AG04450 (cell line): ENCODE data around the gene PALS1. TPM values are rescaled to one million over a fixed set of nuclear protein-coding genes. Genes with fewer than 3 reads are reported as not detected.

ENCODE experiments used
- CTCF ChIA-PET: fragments of 300-600, 350-600 bp; formaldehyde crosslinking; extraction: SDS; loops from one replicate; lab custom pipeline; 2022; ENCODE audit warnings: antibody characterized with exemption, inconsistent platforms; lab: Charles Lee
- POLR2A ChIA-PET: fragments of 350-600 bp; formaldehyde crosslinking; extraction: SDS; loops from one replicate; lab custom pipeline; 2021; ENCODE audit warnings: antibody characterized with exemption, inconsistent platforms; lab: Yijun Ruan, JAX
- DNase-seq: peaks from one replicate; pipeline ENCODE4 v3.0.0-alpha.2; 2011; ENCODE audit warnings: low read depth, low spot score
- H3K27ac ChIP-seq: one replicate; pipeline ENCODE4 v1.5.1; 2012; ENCODE audit warnings: low read depth, low read length, control low read depth
- H3K27me3 ChIP-seq: one replicate; pipeline ENCODE4 v1.6.0; 2012; ENCODE audit warnings: low read length; ENCODE audit not compliant: control insufficient read depth, insufficient read depth
- H3K4me3 ChIP-seq: 2 replicates; pipeline ENCODE4 v1.5.1; 2011; ENCODE audit warnings: mild to moderate bottlenecking, low read depth, low read length, control low read depth
- H3K9me3 ChIP-seq: 2 replicates; pipeline ENCODE4 v1.5.1; 2012; ENCODE audit warnings: low read length; ENCODE audit not compliant: control insufficient read depth, insufficient read depth
- CTCF ChIP-seq: IDR thresholded peaks from 2 replicates; pipeline ENCODE4 v1.5.1; 2011; ENCODE audit warnings: low read depth, low read length, control low read depth, inconsistent platforms
- polyA plus RNA-seq: library from polyadenylated mRNA; depleted of rRNA; stranded (reverse); fragments of >200 nt; gene quantifications from 2 replicates; pipeline ENCODE4 v1.2.3, GENCODE V29; 2011

PALS1 gene
- polyA plus RNA-seq, 1 experiment: 31.1 TPM

GRCh38 chr14:67263499-67264149 is 22.4 kb downstream of the PALS1 start:
- Histone ChIP-seq H3K27me3 (no peaks in the 10 kb centered on the region), H3K9me3 (no peaks in the 10 kb centered on the region; the same call in 1 of the 2 replicates), H3K4me3 (no peak overlapping the region), H3K27ac (no peak overlapping the region)
- POLR2A ChIA-PET: no interaction called here
- DNase-seq: peak; percentile 55
- TF ChIP-seq CTCF: no peak
- CTCF ChIA-PET: interaction anchor here (0.6 to 1.3 kb wide), 3 partner anchors 22 to 97 kb away, joined by 3 to 4 read pairs (median 4); partner anchors contain the start of genes ATP6V1D and EIF2S1

DNA sequence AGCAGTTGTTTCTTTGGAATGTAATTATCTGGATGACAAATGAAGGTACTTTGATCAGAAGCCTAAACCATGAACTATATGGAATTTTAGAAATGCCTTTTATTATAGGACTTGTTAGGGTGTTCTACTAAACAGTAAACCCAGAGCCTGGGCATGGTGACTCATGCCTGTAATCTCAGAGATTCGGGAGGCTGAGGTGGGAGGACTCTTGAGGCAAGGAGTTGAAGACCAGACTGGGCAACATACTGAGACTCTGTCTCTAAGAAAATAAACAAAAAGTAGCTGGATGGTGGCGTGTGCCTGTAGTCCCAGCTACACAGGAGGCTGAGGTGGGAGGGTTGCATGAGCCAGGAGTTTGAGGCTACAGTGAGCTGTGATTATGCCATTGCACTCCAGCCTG is 23.9 kb downstream of the PALS1 start:
- no peak for DNase-seq
- no peak overlapping the region for H3K27ac ChIP-seq
- H3K9me3 ChIP-seq: no peaks in the 10 kb centered on the region; the same call in 1 of the 2 replicates
- CTCF ChIA-PET: interaction anchor here (0.8 to 1.4 kb wide), 4 partner anchors 21 to 99 kb away, joined by 3 to 10 read pairs (median 3); partner anchors contain the start of genes ATP6V1D and EIF2S1
- H3K4me3 ChIP-seq: no peak overlapping the region
- POLR2A ChIA-PET: no interaction called here
- H3K27me3 ChIP-seq: no peaks in the 10 kb centered on the region
- TF ChIP-seq CTCF: no peak

- Histone ChIP-seq H3K27ac (no peak overlapping the region), H3K9me3 (no peaks in the 10 kb centered on the region; the same call in 1 of the 2 replicates), H3K4me3 (peak overlapping the region; percentile 40), H3K27me3 (no peaks in the 10 kb centered on the region)
- DNase-seq: no peak
- CTCF ChIA-PET: interaction anchor here (0.6 kb wide), 1 partner anchor 399 kb away, joined by 3 read pairs; no protein-coding TSS in a partner anchor
- TF ChIP-seq CTCF: no peak
- POLR2A ChIA-PET: no interaction called here
Measured at GRCh38 chr14:67267576-67268328, 26.5 kb downstream of the PALS1 start.

DNA sequence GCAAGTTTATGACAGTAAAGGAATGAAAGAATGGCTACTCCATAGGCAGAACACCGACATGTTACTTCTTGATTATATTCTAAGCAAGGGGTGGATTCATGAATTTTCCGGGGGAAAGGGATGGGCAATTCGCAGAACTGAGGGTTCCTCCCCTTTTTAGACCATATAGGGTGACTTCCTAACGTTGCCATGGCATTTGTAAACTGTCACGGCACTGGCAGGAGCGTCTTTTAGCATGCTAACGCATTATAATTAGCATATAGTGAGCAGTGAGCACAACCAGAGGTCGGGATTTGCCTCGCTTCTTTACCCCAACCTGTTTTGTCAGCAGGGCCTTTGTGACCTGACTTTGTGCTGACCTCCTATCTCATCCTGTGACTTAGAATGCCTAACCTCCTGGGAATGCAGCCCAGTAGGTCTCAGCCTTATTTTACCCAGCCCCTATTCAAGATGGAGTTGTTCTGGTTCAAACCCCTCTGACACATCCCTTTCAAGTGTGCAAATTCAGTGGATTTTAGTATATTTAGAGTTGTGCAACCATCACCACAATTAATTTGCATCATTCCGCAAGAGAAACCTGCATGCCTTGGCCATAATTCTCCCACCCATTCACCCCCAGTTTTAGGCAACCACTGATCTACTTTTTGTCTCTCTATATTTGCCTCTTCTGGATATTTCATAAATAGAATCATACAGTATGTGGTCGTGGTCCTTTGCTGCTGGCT is 27.4 kb downstream of the PALS1 start:
- POLR2A ChIA-PET: no interaction called here
- no peak for TF ChIP-seq CTCF
- CTCF ChIA-PET: interaction anchor here (3.0 kb wide), 1 partner anchor 17 kb away, joined by 33 read pairs; no protein-coding TSS in a partner anchor
- no peaks in the 10 kb centered on the region; the same call in 1 of the 2 replicates for H3K9me3 ChIP-seq
- peak overlapping the region; percentile 40 for H3K4me3 ChIP-seq
- DNase-seq: no peak
- H3K27me3 ChIP-seq: no peaks in the 10 kb centered on the region
- no peak overlapping the region for H3K27ac ChIP-seq
